CD14-positive monocyte (primary cell): ENCODE measurements around the gene LRIF1. TPM values are rescaled to one million over a fixed set of nuclear protein-coding genes. Genes with fewer than 3 reads are reported as not detected.

ENCODE experiments used
- DNase-seq, 3 donors: peaks; one replicate each; pipeline ENCODE4 v3.0.0-alpha.2; 2011 to 2022
- H2AFZ ChIP-seq: 2 replicates; pipeline ENCODE4 v1.6.0; 2012; ENCODE audit warnings: mild to moderate bottlenecking, low read depth, low read length, inconsistent platforms; ENCODE audit not compliant: insufficient read depth, poor library complexity, severe bottlenecking
- H3K27ac ChIP-seq, 2 donors: 1 replicate in 1 of 2; 2 replicates in 1 of 2; pipeline ENCODE4 v1.5.1; 2012 to 2013; ENCODE audit warnings: low read length in 2 of 2, control low read depth in 1 of 2, inconsistent platforms in 1 of 2, low read depth in 1 of 2, mild to moderate bottlenecking in 1 of 2
- H3K27me3 ChIP-seq, 2 donors: one replicate each; pipeline versions ENCODE4 v1.6.0 to v1.6.1; 2011 to 2013; ENCODE audit warnings: low read length in 2 of 2; ENCODE audit not compliant: control insufficient read depth in 2 of 2, insufficient read depth in 2 of 2
- H3K36me3 ChIP-seq, 2 donors: replicated peaks in 1 of 2; 1 replicate in 1 of 2; 2 replicates in 1 of 2; pipeline versions ENCODE4 v1.5.1 to v1.6.1; 2012 to 2013; ENCODE audit warnings: low read length in 2 of 2, control low read depth in 1 of 2, inconsistent platforms in 1 of 2, mild to moderate bottlenecking in 1 of 2; ENCODE audit not compliant: insufficient read depth in 2 of 2, control insufficient read depth in 1 of 2
- H3K4me1 ChIP-seq, 2 donors: 1 replicate in 1 of 2; 2 replicates in 1 of 2; pipeline versions ENCODE4 v1.5.1 to v1.6.1; 2012 to 2013; ENCODE audit warnings: low read length in 2 of 2, control low read depth in 1 of 2, inconsistent platforms in 1 of 2, mild to moderate bottlenecking in 1 of 2, moderate library complexity in 1 of 2; ENCODE audit not compliant: insufficient read depth in 2 of 2, control insufficient read depth in 1 of 2
- H3K4me2 ChIP-seq: replicated peaks from 2 replicates; pipeline ENCODE3; 2012; ENCODE audit warnings: low read length, moderate library complexity, mild to moderate bottlenecking; ENCODE audit not compliant: poor library complexity, severe bottlenecking; ENCODE audit errors: extremely low read depth
- H3K4me3 ChIP-seq, 3 experiments: fragments of 200-600 bp in 1 of 3; sonication (generic) in 1 of 3; replicated peaks in 1 of 3; 1 replicate in 2 of 3; 2 replicates in 1 of 3; pipeline ENCODE4 v1.5.1; 2011 to 2013; ENCODE audit warnings: low read length in 3 of 3, mild to moderate bottlenecking in 3 of 3, control low read depth in 2 of 3, low read depth in 2 of 3, inconsistent platforms in 1 of 3, moderate library complexity in 1 of 3
- H3K79me2 ChIP-seq: 2 replicates; pipeline ENCODE4 v1.6.0; 2012; ENCODE audit warnings: mild to moderate bottlenecking, control low read depth, inconsistent platforms, low read length, moderate library complexity; ENCODE audit not compliant: insufficient read depth
- H3K9ac ChIP-seq: 2 replicates; pipeline ENCODE4 v1.6.0; 2017; ENCODE audit warnings: low read length, mild to moderate bottlenecking; ENCODE audit not compliant: insufficient read depth, poor library complexity, severe bottlenecking
- H3K9me3 ChIP-seq, 2 donors: replicated peaks in 1 of 2; 1 replicate in 1 of 2; 2 replicates in 1 of 2; pipeline versions ENCODE4 v1.5.1 to v1.6.1; 2012 to 2013; ENCODE audit warnings: low read length in 2 of 2, control low read depth in 1 of 2; ENCODE audit not compliant: control insufficient read depth in 1 of 2, insufficient read depth in 1 of 2
- H4K20me1 ChIP-seq: 2 replicates; pipeline ENCODE4 v1.6.0; 2012; ENCODE audit warnings: mild to moderate bottlenecking, low read length, control low read depth, moderate library complexity; ENCODE audit not compliant: insufficient read depth
- H3K27ac Mint-ChIP-seq, 7 donors: one replicate each; pipeline ENCODE4 v1.8.0; 2020; ENCODE audit warnings: mild to moderate bottlenecking in 7 of 7, mixed read lengths in 7 of 7, moderate library complexity in 6 of 7, inconsistent platforms in 2 of 7
- H3K27me3 Mint-ChIP-seq, 3 donors: one replicate each; pipeline ENCODE4 v1.8.0; 2021 to 2022; ENCODE audit warnings: low read depth in 3 of 3, mild to moderate bottlenecking in 3 of 3, mixed read lengths in 3 of 3, moderate library complexity in 3 of 3, inconsistent platforms in 1 of 3
- H3K36me3 Mint-ChIP-seq, 2 donors: one replicate each; pipeline ENCODE4 v1.8.0; 2020; ENCODE audit warnings: mixed read lengths in 2 of 2, inconsistent platforms in 1 of 2, mild to moderate bottlenecking in 1 of 2
- H3K4me1 Mint-ChIP-seq: one replicate; pipeline ENCODE4 v1.8.0; 2020; ENCODE audit warnings: mild to moderate bottlenecking, mixed read lengths
- H3K4me3 Mint-ChIP-seq, 2 donors: one replicate each; pipeline ENCODE4 v1.8.0; 2020; ENCODE audit warnings: mild to moderate bottlenecking in 2 of 2, mixed read lengths in 2 of 2, moderate library complexity in 1 of 2
- H3K9me3 Mint-ChIP-seq, 7 donors: one replicate each; pipeline ENCODE4 v1.8.0; 2020 to 2022; ENCODE audit warnings: mixed read lengths in 7 of 7, mild to moderate bottlenecking in 6 of 7, moderate library complexity in 6 of 7, inconsistent platforms in 2 of 7
- CTCF ChIP-seq: fragments of 200-600 bp; IDR thresholded peaks from one replicate; pipeline ENCODE4 v1.8.0; 2022; ENCODE audit warnings: antibody characterized with exemption, mild to moderate bottlenecking
- WGBS: methylation state at CpG from one replicate; pipeline ENCODE4 v1.1.5; 2013; ENCODE audit warnings: missing lambda C conversion rate; ENCODE audit not compliant: insufficient coverage; 5-methylcytosine and 5-hydroxymethylcytosine counted together
- intact Hi-C, 2 donors: fragments of 100-400 bp; cut with micrococcal nuclease; formaldehyde crosslinking; loops; one replicate each; pipeline versions ENCODE4 v1.15.0 to v1.15.1; 2023
- polyA plus RNA-seq, 3 donors: library from polyadenylated mRNA; depleted of rRNA in 1 of 3; unstranded in 2 of 3; stranded (reverse) in 1 of 3; fragments of 300-500 nt in 2 of 3; fragments of >200 nt in 1 of 3; fragmentation: Illumina TruSeq in 2 of 3; gene quantifications; 1 replicate in 2 of 3; 2 replicates in 1 of 3; pipeline ENCODE4 v1.2.3, GENCODE V29; 2012 to 2021

The LRIF1 gene
- polyA plus RNA-seq, 3 donors, result 1.8 to 8.2 (median 4.0) TPM

GRCh38 chr1:110967256-110967655 lies 3.5 kb upstream of the LRIF1 start:
- Mint-ChIP-seq H3K4me1 (peaks cover 8% of the 10 kb centered on the region), H3K27me3 (peaks cover 27 to 45% (median 38%) of the 10 kb centered on the region in 3 donors), H3K36me3 (peaks cover 2 to 9% of the 10 kb centered on the region in 2 donors), H3K4me3 (peak overlapping the region in 1 of 2 donors; percentile 10), H3K27ac (no peak overlapping the region), H3K9me3 (peaks cover 28 to 77% (median 62%) of the 10 kb centered on the region in 7 donors)
- no peak for TF ChIP-seq CTCF
- no peak overlapping the region for H3K9ac ChIP-seq
- no peaks in the 10 kb centered on the region for H3K36me3 ChIP-seq
- intact Hi-C loops, result loop anchor here (10.0 kb wide), 3 partner anchors 92 to 768 kb away; partner anchors contain the start of genes CD53 (in 1 of the 2) and INKA2 (in 1 of the 2)
- H4K20me1 ChIP-seq, result no peaks in the 10 kb centered on the region
- H3K4me2 ChIP-seq, result no peak overlapping the region
- DNase-seq, result peak in 2 of 3 donors; percentile 1 to 48
- H3K4me3 ChIP-seq, result no peak overlapping the region
- no CpG with 5 or more reads among the region's 1 CpG for WGBS
- no peak overlapping the region for H2AFZ ChIP-seq
- peaks cover 9 to 20% of the 10 kb centered on the region in 2 donors for H3K4me1 ChIP-seq
- H3K79me2 ChIP-seq, result peaks cover 4% of the 10 kb centered on the region
- peaks cover 29 to 49% of the 10 kb centered on the region in 2 donors for H3K27me3 ChIP-seq
- no peak overlapping the region for H3K27ac ChIP-seq
- peaks cover 22 to 52% of the 10 kb centered on the region in 2 donors for H3K9me3 ChIP-seq

GRCh38 chr1:110964455-110964903 lies 757 bp upstream of the LRIF1 start:
- Mint-ChIP-seq H3K9me3 (peaks cover 32 to 72% (median 58%) of the 10 kb centered on the region in 7 donors), H3K27ac (peak overlapping the region; percentile 98 to 100 (median 99)), H3K36me3 (peaks cover 14 to 22% of the 10 kb centered on the region in 2 donors), H3K4me3 (peak overlapping the region; percentile 88 to 96), H3K4me1 (peaks cover 8% of the 10 kb centered on the region), H3K27me3 (peaks cover 17 to 26% (median 20%) of the 10 kb centered on the region in 3 donors)
- Histone ChIP-seq H3K27me3 (peaks cover 18 to 30% of the 10 kb centered on the region in 2 donors), H3K4me1 (peaks cover 9 to 21% of the 10 kb centered on the region in 2 donors), H3K79me2 (peaks cover 32% of the 10 kb centered on the region), H3K4me2 (peak overlapping the region; percentile 69), H3K9ac (peak overlapping the region; percentile 95), H4K20me1 (no peaks in the 10 kb centered on the region), H3K9me3 (peaks cover 22 to 65% of the 10 kb centered on the region in 2 donors), H2AFZ (peak overlapping the region; percentile 78), H3K36me3 (peaks cover 0 to 7% of the 10 kb centered on the region in 2 donors), H3K4me3 (peak overlapping the region; percentile 65 to 76 (median 68)), H3K27ac (peak overlapping the region; percentile 96 to 100)
- 44% methylated on average over 2 of the region's 6 CpGs for WGBS
- no peak for DNase-seq
- no peak for TF ChIP-seq CTCF
- intact Hi-C loops, result loop anchor here (5.0 to 10.0 kb wide), 4 partner anchors 90 to 770 kb away; partner anchors contain the start of genes ATP5PB (in 1 of the 2), CD53 (in 1 of the 2), INKA2 (in 1 of the 2) and WDR77 (in 1 of the 2)
